ENCODE results near the gene SLIT3.

- TF ChIP-seq CTCF (IDR thresholded peaks at IDR 0.05; ENCODE audit: borderline replicate concordance, extremely low read depth, low read length, poor library complexity, severe bottlenecking) (no peak), EZH2 (IDR thresholded peaks at IDR 0.05; ENCODE audit: borderline replicate concordance, low read depth, low read length, severe bottlenecking) (no peak)
Measured at GRCh38 chr5:169299663-169300467, 1.1 kb downstream of the SLIT3 start.

Measured in DND-41 (cell line).